Epithelial cell of proximal tubule (primary cell): ENCODE data around the gene RWDD4. TPM values are rescaled to one million over a fixed set of nuclear protein-coding genes. Genes with fewer than 3 reads are reported as not detected.
A peak's percentile ranks its signal among the peaks of the same experiment; 100 is the strongest.

Experiments used
- DNase-seq: peaks from one replicate; pipeline ENCODE4 v3.0.0-alpha.2; 2011; ENCODE audit warnings: low read depth
- H3K4me3 ChIP-seq: 2 replicates; pipeline ENCODE4 v1.5.1; 2011; ENCODE audit warnings: low read depth, mild to moderate bottlenecking, low read length
- total RNA-seq: library from RNA; depleted of rRNA; stranded (reverse); fragments of >200 nt; gene quantifications from 2 replicates; pipeline ENCODE4 v1.2.3, GENCODE V29; 2015
- TF ChIP-seq, protein P1 (sequence below): conservative IDR thresholded peaks from 2 replicates; pipeline ENCODE4 v1.5.1; 2012; ENCODE audit warnings: low read depth, mild to moderate bottlenecking, low read length

RWDD4 gene
- 17.2 and 24.2 TPM in 2 replicates for total RNA-seq

DNA sequence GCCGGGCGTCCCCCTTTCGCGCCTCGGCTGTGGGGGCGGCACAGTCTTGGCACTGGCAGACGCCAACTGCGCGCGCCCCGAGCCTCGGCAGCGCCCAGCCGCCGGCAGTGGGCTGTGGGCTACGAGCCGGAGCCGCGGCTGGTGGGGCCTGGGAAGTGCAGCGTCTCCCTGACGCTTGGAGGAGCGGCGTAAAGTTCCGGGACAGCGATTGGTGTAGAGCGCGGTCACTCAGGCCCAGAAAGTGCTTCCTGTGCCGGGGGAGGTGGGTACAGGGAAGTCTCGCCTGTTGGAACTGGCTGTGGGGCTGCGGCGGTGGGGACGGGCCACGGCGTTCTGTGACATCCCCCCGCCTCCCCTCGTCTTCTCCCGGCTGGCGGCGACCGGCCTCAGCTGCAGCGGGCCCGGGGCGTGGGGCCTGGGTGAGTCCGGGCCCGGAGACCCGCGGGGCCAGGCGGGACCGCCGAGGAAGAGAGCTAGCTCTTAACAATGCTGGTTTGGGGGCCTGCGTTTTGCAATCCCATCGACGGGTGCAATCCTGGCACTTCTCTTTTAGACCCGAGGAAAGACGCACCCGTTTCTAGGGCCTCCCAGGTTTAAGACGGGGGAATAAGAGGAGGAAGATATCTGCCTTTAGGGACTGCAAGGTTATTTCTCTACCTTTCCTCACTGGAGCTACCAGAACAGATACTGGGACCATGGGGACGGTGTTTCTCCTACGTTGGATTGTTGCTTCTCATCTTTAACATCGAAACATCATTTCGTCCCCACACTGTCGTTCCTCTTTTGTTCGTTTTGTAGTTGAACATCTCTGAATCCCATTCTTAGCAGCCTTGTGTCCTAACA lies at the start of gene RWDD4, which contains the start of gene TRAPPC11:
RWDD4 (minus strand) TSS at position 157 of the 843 bp plus-strand sequence. CDS start 233 bp downstream, outside the sequence.
TRAPPC11 (plus strand) TSS at position 265 of the 843 bp plus-strand sequence. CDS start 4,575 bp downstream, outside the sequence.
- peak within 1 kb of the TSS; percentile 69 for H3K4me3 ChIP-seq
- peak; percentile 81 for DNase-seq
- TF ChIP-seq, protein P1, sequence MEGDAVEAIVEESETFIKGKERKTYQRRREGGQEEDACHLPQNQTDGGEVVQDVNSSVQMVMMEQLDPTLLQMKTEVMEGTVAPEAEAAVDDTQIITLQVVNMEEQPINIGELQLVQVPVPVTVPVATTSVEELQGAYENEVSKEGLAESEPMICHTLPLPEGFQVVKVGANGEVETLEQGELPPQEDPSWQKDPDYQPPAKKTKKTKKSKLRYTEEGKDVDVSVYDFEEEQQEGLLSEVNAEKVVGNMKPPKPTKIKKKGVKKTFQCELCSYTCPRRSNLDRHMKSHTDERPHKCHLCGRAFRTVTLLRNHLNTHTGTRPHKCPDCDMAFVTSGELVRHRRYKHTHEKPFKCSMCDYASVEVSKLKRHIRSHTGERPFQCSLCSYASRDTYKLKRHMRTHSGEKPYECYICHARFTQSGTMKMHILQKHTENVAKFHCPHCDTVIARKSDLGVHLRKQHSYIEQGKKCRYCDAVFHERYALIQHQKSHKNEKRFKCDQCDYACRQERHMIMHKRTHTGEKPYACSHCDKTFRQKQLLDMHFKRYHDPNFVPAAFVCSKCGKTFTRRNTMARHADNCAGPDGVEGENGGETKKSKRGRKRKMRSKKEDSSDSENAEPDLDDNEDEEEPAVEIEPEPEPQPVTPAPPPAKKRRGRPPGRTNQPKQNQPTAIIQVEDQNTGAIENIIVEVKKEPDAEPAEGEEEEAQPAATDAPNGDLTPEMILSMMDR: no peak

DNA sequence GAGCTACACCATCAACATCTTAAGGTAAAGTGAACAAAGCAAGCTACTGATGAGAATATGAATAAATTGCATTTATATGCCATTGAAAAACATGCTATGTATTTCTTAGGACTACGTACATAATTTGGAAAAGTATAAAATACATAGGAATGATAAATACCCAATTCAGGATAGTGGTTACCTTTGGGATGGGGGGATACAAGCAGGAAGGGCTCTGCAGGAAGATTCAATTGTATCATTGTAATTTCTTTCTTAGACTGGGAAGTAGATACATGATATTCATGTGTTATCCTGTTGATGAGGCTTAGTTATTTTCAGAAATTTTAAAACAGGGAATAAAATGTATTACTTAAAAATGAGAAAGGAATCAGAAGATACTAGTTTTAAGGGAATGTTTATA lies 43.5 kb upstream of the RWDD4 start:
- no peak for DNase-seq
- H3K4me3 ChIP-seq: no peak overlapping the region
- TF ChIP-seq, protein P1: no peak

GRCh38 chr4:183700407-183700806 lies 41.4 kb upstream of the RWDD4 start:
- TF ChIP-seq, protein P1: no peak
- no peak overlapping the region for H3K4me3 ChIP-seq
- no peak for DNase-seq

GRCh38 chr4:183698909-183699308 lies 39.9 kb upstream of the RWDD4 start:
- no peak for DNase-seq
- H3K4me3 ChIP-seq: no peak overlapping the region
- TF ChIP-seq, protein P1: no peak

DNA sequence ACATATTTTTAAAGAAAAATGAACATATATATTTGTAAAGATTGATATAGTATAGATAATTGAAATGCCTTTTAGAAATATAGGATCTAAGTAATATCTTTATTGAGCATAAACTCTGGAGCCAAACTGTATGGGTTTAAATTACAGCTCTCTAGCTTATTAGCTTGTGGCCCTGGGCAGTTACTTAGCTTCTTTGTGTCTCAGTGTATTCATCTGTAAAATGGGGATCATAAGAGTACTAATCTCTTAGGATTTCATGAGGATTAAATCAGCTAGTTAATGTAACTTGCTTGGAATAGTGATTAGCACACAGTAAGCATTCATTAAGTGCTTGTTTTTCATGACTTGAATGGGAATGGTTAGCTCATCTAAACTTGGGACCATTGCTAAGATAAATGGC lies 32.9 kb upstream of the RWDD4 start:
- no peak for DNase-seq
- no peak overlapping the region for H3K4me3 ChIP-seq
- TF ChIP-seq, protein P1: no peak

- no peak for DNase-seq
- H3K4me3 ChIP-seq: no peak overlapping the region
- TF ChIP-seq, protein P1: no peak
These were observed 32.0 kb upstream of the RWDD4 start for GRCh38 chr4:183691006-183691405.
